ENCODE results near the gene UTF1.

Gene UTF1

GRCh38 chr10:133204226-133205015 lies 25.6 kb upstream of the UTF1 start:
- H3K4me3 ChIP-seq (ENCODE audit: low read depth, low read length): no peak overlapping the region
- TF ChIP-seq, protein P1, sequence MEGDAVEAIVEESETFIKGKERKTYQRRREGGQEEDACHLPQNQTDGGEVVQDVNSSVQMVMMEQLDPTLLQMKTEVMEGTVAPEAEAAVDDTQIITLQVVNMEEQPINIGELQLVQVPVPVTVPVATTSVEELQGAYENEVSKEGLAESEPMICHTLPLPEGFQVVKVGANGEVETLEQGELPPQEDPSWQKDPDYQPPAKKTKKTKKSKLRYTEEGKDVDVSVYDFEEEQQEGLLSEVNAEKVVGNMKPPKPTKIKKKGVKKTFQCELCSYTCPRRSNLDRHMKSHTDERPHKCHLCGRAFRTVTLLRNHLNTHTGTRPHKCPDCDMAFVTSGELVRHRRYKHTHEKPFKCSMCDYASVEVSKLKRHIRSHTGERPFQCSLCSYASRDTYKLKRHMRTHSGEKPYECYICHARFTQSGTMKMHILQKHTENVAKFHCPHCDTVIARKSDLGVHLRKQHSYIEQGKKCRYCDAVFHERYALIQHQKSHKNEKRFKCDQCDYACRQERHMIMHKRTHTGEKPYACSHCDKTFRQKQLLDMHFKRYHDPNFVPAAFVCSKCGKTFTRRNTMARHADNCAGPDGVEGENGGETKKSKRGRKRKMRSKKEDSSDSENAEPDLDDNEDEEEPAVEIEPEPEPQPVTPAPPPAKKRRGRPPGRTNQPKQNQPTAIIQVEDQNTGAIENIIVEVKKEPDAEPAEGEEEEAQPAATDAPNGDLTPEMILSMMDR (IDR thresholded peaks at IDR 0.05; ENCODE audit: borderline replicate concordance, insufficient read depth, low read depth, low read length): no peak

GRCh38 chr10:133205146-133205545 lies 24.9 kb upstream of the UTF1 start:
- TF ChIP-seq, protein P1 (IDR thresholded peaks at IDR 0.05; ENCODE audit: borderline replicate concordance, insufficient read depth, low read depth, low read length): no peak
- no peak overlapping the region for H3K4me3 ChIP-seq (ENCODE audit: low read depth, low read length)

- H3K4me3 ChIP-seq (ENCODE audit: low read depth, low read length): no peak overlapping the region
- TF ChIP-seq, protein P1 (IDR thresholded peaks at IDR 0.05; ENCODE audit: borderline replicate concordance, insufficient read depth, low read depth, low read length): no peak
These were observed 23.5 kb upstream of the UTF1 start for GRCh38 chr10:133206356-133207040.

DNA sequence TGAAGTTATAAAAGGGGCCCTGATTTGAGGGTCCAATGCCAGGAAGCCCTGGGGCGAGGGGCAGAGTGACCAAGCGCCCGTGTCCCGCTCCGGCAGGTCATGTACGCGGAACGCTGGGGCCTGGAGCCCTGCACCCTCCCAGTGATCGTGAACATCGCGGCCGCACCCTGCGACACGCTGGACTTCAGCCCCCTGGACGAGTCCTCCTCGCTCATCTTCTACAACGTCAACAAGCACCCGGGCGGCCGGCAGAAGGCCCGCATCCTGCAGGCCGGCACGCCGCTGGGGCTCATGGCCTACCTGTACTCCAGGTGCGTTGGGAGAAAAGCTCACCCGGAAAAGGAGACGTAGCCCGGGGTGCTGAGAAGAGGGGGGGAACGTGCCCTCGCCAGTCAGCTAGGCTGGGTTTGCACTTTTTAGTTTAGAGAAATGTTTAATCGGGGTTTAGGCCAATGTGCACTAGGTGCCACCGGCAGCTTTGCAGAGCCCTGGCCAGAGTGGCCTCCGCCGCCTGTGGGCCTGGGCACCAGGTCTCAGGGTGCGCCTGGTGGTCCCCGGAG lies 22.9 kb upstream of the UTF1 start:
- no peak overlapping the region for H3K4me3 ChIP-seq (ENCODE audit: low read depth, low read length)
- TF ChIP-seq, protein P1 (IDR thresholded peaks at IDR 0.05; ENCODE audit: borderline replicate concordance, insufficient read depth, low read depth, low read length): no peak

DNA sequence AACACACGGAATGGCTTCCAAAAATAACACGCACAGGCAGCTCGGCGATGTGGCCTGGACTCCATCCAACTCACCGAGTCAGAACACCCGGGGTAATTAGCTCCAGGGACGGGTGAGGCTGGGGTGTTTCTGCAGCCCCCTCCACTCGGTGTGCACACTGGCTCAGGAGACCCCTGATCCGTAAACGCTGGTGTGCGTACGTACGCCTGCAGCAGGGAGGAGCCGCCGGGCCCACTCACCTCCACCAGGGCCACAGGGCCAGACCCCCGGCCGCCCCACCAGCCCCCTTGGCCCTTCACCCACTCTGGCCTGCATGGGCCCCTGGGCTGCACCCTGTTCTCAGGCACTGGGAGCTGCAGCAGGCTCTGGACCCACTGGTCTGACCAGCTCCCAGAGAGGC lies 22.4 kb upstream of the UTF1 start:
- H3K4me3 ChIP-seq (ENCODE audit: low read depth, low read length): no peak overlapping the region
- TF ChIP-seq, protein P1 (IDR thresholded peaks at IDR 0.05; ENCODE audit: borderline replicate concordance, insufficient read depth, low read depth, low read length): no peak

DNA sequence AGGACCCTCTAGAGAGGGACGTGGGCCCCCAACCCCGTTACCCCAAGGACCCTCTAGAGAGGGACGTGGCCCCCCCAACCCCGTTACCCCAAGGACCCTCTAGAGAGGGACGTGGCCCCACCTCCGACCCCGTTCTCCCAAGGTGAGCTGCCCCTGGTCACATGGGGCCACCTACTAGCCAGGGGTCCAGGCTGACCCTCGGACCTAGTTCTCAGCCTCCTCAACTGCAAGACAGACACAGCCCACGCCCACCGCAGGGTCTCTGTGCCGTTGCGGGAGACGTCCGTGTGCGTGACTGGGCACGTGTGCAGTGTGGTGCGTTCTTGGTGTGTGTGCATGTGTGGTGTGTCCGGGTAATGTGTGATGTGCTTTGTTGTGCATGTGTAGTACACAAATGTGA lies 21.6 kb upstream of the UTF1 start:
- TF ChIP-seq, protein P1 (IDR thresholded peaks at IDR 0.05; ENCODE audit: borderline replicate concordance, insufficient read depth, low read depth, low read length): no peak
- no peak overlapping the region for H3K4me3 ChIP-seq (ENCODE audit: low read depth, low read length)

Data from GM12875 (cell line).